GM21619 (cell line): ENCODE data around the gene TUT1.
A peak's percentile ranks its signal among the peaks of the same experiment; 100 is the strongest.

Source experiments
- ATAC-seq: cut with Tn5 transposase; IDR thresholded peaks from one replicate; pipeline ENCODE4 v1.9.1; 2021; ENCODE audit not compliant: unreplicated experiment

The TUT1 gene

DNA sequence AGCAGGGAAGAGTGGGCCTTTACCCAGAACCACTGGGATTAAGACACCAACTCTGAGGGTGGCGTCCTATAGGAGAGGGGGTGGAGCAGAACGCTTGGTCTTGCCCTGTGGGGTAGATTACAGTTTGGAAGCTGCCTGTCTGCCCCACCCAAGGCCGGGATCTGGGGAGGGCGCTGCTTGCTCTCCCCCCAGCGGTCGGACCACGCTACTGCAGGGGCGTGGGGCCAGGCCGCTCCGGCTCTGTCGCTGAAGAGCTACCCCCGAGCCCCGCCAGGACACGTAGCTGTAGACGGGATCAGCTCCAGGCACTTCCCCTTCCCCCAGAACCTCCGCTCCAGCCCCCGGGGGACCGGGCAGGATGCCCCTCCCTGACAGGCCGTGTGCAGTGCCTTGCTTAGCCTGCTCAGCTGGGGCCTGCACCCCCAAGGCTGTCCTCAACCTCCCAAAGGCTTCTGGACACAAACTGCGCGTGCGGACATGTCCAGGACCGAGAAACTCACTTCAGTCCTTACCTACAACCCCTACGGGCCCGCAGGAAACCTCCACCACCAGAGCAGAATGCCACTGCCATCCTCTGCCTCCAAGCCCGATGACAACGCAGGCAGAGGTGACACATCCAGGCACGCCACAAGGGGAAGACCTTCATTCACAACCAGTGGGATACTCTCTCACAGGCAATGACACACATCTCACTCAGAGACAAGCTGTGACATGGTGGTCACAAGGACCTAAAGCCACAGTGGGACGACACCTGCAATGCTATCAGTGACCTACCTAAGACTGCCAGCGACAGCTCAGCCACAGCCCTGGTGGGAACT, 48.4 kb downstream of the TUT1 start:
- no peak for ATAC-seq

DNA sequence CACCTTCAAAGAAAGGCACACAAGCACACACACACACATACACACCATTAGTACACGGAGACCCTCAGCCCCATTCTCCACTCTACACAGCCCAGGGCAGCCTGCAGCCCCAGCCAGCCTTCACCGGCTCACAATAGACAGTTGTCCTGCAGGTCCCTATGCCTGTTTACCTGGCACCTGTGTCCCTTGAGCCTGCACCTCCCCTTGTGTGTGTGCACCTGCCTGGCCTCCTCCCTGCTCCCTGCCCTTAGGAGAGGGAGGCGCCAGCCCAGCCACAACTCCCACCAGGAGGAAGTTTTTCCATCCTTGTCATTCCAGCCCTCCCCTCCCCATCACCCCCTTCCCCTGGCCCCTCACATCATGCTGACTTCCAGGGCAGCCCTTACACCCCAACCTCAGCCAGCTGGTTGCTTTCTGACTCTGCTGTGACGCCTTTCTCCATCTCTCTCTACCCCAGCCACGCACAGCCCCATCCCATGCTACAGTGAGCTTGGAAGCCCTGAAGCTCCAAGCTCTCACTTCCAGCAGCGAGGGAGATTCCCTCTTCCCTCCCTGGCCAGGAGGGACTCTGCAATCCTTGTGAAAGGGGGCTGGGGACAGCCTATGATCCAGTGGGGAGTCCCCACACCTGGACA, 49.1 kb downstream of the TUT1 start:
- no peak for ATAC-seq

DNA sequence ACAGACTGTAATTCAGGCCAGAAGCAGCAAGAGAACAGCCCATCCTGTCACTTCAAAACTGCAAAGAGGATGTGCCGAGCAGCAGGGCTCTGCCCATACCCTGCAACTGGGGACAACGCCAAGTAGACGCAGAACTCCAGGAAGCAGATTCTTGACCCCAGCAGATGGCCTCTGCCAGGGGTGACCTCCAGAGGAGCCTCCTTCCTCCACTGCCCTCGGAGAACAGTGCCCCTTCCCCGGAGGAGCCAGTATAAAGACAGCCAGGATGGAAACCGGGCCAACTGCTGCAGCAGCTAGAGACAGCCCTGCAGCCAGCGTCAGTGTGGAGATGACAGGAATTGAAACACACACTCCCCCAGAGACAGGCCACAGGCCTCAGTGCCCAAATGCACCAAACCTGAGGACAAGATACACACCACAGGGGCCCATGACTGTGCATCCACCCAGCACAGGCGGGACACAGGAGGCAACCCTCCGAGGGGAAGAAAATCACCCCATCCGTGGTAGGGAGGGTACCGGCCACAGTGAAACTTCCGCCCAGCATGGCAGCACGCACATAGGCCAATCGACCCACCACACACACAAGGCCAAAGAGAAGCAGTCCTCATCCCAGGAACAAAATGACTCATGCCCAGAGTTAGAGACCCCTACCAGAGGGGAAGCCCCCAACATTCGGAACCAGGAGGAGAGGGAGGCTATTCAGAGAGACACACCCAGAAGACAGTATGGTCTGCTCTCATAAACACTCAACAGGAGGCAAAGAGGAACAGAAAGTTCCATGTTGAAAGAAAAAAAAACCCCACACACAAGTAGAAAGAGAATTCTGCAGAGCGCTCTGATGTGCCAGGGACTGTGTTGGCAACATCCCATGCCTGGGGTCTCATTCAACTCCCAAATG, 50.3 kb downstream of the TUT1 start:
- peak; percentile 59 for ATAC-seq

DNA sequence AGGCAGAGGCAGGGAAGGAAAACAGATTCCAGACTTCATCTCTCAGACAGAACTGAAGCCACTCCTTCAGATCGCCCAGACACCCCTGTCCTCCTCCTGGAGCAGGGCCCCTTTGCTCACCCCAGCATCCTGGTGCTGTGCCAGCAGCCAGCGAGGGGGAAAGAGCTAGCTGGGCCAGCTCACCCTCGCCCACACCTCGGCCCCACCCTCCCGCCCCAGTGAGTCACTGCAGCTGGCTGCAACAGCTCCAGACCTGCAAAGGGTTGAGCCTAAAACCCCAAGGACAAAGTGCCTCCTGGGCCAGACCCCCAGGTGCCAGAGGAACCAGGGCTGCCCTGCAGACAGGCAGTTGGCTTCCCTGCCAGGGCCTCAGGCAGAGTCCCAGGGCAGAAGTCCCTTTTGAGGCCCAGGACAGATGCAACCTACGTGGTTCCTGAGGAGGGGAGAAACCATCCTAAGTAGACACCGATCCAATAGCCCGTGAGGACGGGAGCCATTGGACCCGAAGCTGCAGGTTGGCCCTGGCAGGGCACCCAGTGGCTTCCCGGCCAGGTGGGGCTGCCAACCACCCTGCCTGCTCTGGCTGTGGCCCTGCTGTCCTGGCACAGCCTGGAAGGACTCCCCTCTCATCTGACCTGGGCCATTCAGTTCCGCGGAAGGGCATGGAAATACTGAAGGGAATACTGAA, 51.9 kb downstream of the TUT1 start:
- ATAC-seq = no peak

DNA sequence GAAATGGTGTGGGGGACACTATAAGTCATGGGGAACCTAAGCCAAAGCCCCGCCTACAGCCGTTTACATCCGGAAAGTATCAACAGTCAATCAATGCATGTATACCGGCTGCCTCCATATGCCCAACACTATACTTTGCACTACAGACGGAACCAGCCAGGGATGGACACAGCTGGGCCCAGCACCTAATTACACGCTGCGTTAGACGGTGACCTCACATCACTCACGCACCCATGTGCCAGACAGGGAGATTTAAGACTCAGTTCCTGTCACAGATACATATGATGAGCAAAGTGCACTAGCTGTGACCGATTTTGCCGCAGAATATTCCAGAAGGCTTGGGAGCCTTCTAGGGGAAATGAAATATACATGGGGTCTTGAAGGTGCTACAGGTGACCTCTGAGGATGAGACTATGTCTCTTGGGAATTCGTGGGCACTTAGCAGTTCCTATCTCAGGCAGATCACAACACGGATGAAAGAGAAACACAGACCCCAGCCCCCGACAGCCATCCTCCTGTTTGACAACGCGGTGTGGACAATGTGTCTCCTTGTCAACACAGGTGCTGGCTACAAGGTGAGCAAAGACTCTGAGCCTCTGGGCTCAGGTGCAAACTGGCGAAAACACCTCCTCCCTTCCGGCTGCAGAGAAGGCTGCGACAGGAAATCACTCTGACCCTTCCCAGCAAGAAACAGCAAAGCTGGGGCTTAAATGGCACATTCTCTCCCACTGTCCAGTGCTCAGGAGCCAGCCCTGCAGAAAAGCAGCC, 52.7 kb downstream of the TUT1 start:
- ATAC-seq = no peak

DNA sequence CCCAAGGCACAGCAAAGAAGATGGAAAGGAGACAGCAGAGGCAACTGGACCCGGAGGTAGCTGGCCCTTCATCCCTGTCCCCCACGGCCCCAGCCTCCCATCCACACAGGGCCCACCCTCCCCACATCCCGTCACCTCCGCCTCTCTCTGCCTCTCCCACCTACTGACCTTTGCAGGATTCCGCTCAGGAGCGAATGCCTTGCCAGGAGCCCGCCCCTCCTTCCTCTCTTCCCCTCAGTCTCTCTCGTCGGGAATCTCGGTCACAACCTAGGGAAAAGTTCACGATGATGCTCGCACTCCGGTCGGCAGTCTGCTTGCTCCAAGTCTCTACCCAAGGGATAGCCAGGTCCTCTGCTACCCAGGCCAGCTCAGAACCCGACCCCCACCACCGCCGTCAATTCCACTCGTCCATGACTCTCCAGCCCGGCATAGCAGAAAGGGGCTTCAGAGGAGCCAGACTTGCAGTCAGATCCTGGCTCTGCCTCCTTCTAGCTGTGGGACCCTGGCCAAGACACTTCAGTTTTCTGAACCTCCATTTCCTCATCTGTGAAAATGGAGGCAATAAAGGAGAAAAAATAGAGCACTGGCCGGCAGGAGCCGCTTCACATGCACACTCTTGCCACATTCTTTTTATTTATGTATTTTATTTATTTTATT, 54.9 kb downstream of the TUT1 start:
- no peak for ATAC-seq

DNA sequence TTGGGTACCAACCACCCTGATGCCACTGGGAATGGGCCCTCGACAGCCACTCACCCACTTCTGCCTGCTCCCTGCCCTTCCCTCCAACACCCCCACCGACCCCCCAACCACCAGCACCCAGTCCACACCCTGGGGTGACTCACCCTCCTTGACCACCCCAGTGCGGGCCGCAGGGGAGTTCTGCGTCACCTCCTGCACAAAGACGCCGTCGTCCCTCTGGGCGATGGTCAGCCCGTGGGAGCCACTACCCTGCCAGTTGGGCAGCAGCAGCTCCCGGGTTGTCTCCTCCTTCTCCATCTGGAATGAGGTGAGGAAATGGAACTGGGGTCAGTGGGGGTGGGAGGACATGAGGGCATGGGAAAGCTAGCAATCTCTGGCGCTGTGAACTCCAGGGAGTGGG, 55.5 kb downstream of the TUT1 start:
- no peak for ATAC-seq

DNA sequence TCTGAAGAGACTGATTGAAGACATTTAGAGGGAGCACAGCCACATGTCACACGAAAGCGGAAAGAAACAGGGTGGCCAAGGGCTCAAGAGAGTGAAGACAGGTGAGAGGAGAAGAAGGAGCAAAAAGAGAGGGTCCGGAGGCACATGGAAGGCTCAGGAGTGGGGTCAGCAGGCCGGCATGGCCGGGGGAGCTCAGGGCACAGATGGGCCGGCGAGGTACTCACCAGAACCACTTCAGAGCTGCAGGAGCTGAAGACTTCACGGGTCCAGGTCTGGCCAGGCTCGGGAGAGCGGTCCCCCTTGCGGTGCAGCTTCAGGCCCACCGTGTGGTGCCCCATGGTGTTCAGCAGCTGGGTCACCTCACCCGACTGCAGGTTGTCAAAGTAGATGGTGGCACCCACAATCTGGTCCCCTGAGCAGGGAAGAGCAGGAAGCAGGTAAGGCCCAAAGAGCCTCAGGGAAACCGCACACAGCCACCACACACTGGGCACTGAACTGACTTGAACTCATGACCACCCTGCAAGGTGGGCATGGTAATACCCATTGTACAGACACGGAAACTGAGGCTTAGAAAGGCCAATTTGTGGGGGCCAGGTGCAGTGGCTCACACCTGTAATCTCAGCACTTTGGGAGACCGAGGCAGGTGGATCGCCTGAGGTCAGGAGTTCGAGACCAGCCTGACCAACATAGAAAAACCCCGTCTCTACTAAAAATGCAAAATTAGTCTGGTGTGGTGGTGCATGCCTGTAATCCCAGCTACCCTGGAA, 56.4 kb downstream of the TUT1 start:
- no peak for ATAC-seq

DNA sequence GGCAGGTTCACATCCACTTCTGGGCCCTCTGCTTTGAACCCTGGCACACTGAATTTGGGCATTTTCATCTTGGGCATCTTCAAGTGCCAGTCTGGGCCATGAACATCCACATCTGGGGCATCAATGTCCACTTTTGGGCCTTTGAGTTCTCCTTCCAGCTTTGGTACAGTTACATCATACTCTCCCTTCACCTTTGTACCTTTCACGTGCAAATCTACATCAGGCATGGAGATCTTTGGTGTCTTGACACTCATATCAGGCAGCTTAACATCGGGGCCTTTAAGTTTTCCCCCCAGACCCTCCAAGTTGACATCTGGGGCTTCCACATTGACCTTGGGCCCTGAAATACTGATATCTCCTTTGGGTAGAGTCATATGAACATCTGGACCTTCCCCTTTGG, 59.2 kb downstream of the TUT1 start:
- no peak for ATAC-seq
